RWPE2 (cell line): ENCODE results near the gene NRG2.

Experiments used
- ATAC-seq: fragments of 200-7000 bp; cut with Tn5 transposase; 3 replicates; pipeline ENCODE4 v1.9.1; 2021; ENCODE audit warnings: low read depth
- DNase-seq: peaks from one replicate; pipeline ENCODE4 v3.0.0-alpha.2; 2020; ENCODE audit warnings: low spot score
- H3K27ac ChIP-seq: fragments of 450-650 bp; 2 replicates; pipeline ENCODE4 v1.5.1; 2017; ENCODE audit warnings: mild to moderate bottlenecking; ENCODE audit not compliant: poor library complexity, severe bottlenecking
- H3K27me3 ChIP-seq: fragments of 250-450 bp; sonication (Bioruptor Pico); 2 replicates; pipeline ENCODE4 v1.5.1; 2021; ENCODE audit warnings: mild to moderate bottlenecking, moderate library complexity; ENCODE audit not compliant: insufficient read depth, poor library complexity, severe bottlenecking
- H3K36me3 ChIP-seq: fragments of 250-450 bp; sonication (Bioruptor Pico); 2 replicates; pipeline ENCODE4 v1.5.1; 2020; ENCODE audit warnings: low read depth, mild to moderate bottlenecking, moderate library complexity
- H3K4me1 ChIP-seq: fragments of 250-450 bp; sonication (Bioruptor Pico); 2 replicates; pipeline ENCODE4 v1.5.1; 2021; ENCODE audit warnings: mild to moderate bottlenecking, moderate library complexity; ENCODE audit not compliant: insufficient read depth, poor library complexity, severe bottlenecking
- H3K4me3 ChIP-seq: fragments of 250-450 bp; sonication (Bioruptor Pico); 2 replicates; pipeline ENCODE4 v1.5.1; 2021; ENCODE audit warnings: mild to moderate bottlenecking, moderate library complexity; ENCODE audit not compliant: severe bottlenecking
- H3K9me3 ChIP-seq: fragments of 250-450 bp; sonication (Bioruptor Pico); 2 replicates; pipeline ENCODE4 v1.5.1; 2021; ENCODE audit warnings: mild to moderate bottlenecking, moderate library complexity; ENCODE audit not compliant: severe bottlenecking
- CTCF ChIP-seq: fragments of 450-650 bp; IDR thresholded peaks from one replicate; pipeline ENCODE4 v1.5.1; 2017; ENCODE audit warnings: mild to moderate bottlenecking, moderate library complexity; ENCODE audit not compliant: poor library complexity, severe bottlenecking

Gene NRG2

GRCh38 chr5:139835656-139836055, 207.4 kb downstream of the NRG2 start:
- Histone ChIP-seq H3K4me3 (no peak overlapping the region), H3K36me3 (no peaks in the 10 kb centered on the region), H3K4me1 (no peaks in the 10 kb centered on the region), H3K27me3 (no peaks in the 10 kb centered on the region), H3K9me3 (no peaks in the 10 kb centered on the region), H3K27ac (no peak overlapping the region)
- DNase-seq = peak; percentile 18
- no peak for ATAC-seq
- no peak for TF ChIP-seq CTCF

GRCh38 chr5:139833525-139833924, 209.6 kb downstream of the NRG2 start:
- TF ChIP-seq CTCF = no peak
- no peaks in the 10 kb centered on the region for H3K9me3 ChIP-seq
- H3K27me3 ChIP-seq = no peaks in the 10 kb centered on the region
- DNase-seq (peak; percentile 12), ATAC-seq (no peak)
- H3K36me3 ChIP-seq = no peaks in the 10 kb centered on the region
- no peaks in the 10 kb centered on the region for H3K4me1 ChIP-seq
- no peak overlapping the region for H3K4me3 ChIP-seq
- no peak overlapping the region for H3K27ac ChIP-seq

GRCh38 chr5:139831624-139832023, 211.5 kb downstream of the NRG2 start:
- ATAC-seq (no peak), DNase-seq (no peak)
- no peak overlapping the region for H3K27ac ChIP-seq
- H3K9me3 ChIP-seq = no peaks in the 10 kb centered on the region
- H3K36me3 ChIP-seq = no peaks in the 10 kb centered on the region
- no peaks in the 10 kb centered on the region for H3K27me3 ChIP-seq
- no peak for TF ChIP-seq CTCF
- no peak overlapping the region for H3K4me3 ChIP-seq
- H3K4me1 ChIP-seq = no peaks in the 10 kb centered on the region

- no peaks in the 10 kb centered on the region for H3K27me3 ChIP-seq
- H3K27ac ChIP-seq = no peak overlapping the region
- no peaks in the 10 kb centered on the region for H3K9me3 ChIP-seq
- ATAC-seq (no peak), DNase-seq (no peak)
- H3K36me3 ChIP-seq = no peaks in the 10 kb centered on the region
- TF ChIP-seq CTCF = no peak
- no peaks in the 10 kb centered on the region for H3K4me1 ChIP-seq
- H3K4me3 ChIP-seq = no peak overlapping the region
Measured at GRCh38 chr5:139829471-139829870, 213.6 kb downstream of the NRG2 start.

GRCh38 chr5:139828207-139828895, 214.7 kb downstream of the NRG2 start:
- peak; percentile 26 for DNase-seq
- ATAC-seq = no peak
- H3K36me3 ChIP-seq = no peaks in the 10 kb centered on the region
- TF ChIP-seq CTCF = no peak
- no peak overlapping the region for H3K27ac ChIP-seq
- no peaks in the 10 kb centered on the region for H3K27me3 ChIP-seq
- no peaks in the 10 kb centered on the region for H3K4me1 ChIP-seq
- no peaks in the 10 kb centered on the region for H3K9me3 ChIP-seq
- no peak overlapping the region for H3K4me3 ChIP-seq
